ENCODE measurements around the gene YJU2. TPM values are rescaled to one million over a fixed set of nuclear protein-coding genes. Genes with fewer than 3 reads are reported as not detected.

Gene YJU2
- total RNA-seq (2022; extraction: Qiagen RNA extraction) = 19.9 to 21.8 TPM (median 20.5 TPM) in 5 replicates

DNA sequence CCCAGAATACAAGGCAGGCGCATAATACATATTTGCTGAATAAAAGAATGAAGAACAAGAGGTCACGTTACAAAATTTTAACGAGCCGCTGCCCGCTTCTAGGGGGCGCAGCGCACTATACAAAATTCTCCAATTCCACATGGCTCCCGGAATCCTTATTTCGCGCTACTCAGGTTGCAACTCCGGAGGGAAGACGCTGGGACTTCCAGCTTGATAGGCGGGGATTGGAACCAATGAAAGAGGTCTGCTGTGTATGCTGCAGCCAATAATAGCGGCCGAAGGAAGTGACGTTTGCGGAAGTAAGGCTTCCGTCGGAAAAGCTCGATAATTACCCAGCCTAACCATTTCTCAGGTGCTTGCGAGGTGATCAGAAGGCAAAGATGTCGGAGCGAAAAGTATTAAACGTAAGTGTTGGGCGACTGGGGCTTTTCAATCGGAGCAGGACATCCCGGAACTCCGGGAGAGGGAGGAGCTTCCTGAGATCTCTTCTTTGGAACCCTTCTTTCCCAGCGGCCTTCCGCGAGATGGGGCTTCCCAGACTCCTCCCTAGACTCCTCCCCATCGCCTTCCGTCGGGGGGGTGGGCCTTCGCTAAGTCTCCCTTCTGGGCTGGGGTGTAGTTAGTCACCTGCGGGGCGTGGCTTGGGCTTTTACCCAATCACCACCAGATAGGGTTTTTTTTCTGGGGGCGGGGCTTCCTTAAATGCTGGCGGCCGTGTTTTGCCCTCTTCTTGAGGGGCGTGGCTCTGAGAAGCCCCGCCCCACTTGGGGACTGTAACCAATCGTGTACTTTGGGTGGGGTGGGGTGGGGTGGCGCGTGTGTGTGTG, at the start of gene YJU2:
TSS of gene YJU2 (plus strand) at position 314 of the 827 bp plus-strand sequence. CDS start at position 381, 67 bp downstream.

DNA sequence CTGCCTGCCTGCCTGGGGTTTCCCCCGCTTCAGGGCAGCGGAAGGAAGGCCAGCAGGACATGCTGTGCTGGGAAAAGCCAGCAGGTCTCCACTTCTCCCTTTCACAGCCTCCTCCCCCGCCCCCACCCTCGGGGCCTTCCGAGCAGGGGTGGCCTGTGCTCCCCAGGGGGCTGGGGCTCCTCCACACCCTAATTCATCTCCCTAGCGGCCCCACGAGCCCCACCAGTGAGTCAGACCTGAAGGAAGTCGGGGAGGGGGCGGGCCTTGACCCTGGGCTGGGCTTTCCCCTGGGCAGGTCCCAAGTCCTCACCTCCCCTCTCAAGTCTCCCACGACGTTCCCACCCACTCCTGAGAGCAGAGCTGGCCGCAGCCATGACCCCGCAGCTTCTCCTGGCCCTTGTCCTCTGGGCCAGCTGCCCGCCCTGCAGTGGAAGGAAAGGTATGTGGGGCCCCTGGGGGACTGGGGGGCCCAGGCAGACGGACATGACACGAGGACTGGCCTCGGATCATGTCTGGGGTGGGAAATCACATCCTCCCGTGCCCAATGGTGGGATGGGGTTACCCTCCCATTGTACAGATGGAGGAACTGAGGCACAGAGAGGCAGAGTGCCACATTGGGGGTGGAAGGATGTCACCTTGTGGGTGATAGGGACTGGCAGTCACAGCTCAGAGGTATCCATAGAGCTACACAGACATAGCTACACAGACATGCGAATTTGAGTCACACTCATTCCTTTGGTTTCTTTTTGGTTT, 17.5 kb upstream of the YJU2 start, which contains the start of gene EBI3:
TSS of gene EBI3 (plus strand) at position 345 of the 753 bp plus-strand sequence. CDS start at position 373, 28 bp downstream.

DNA sequence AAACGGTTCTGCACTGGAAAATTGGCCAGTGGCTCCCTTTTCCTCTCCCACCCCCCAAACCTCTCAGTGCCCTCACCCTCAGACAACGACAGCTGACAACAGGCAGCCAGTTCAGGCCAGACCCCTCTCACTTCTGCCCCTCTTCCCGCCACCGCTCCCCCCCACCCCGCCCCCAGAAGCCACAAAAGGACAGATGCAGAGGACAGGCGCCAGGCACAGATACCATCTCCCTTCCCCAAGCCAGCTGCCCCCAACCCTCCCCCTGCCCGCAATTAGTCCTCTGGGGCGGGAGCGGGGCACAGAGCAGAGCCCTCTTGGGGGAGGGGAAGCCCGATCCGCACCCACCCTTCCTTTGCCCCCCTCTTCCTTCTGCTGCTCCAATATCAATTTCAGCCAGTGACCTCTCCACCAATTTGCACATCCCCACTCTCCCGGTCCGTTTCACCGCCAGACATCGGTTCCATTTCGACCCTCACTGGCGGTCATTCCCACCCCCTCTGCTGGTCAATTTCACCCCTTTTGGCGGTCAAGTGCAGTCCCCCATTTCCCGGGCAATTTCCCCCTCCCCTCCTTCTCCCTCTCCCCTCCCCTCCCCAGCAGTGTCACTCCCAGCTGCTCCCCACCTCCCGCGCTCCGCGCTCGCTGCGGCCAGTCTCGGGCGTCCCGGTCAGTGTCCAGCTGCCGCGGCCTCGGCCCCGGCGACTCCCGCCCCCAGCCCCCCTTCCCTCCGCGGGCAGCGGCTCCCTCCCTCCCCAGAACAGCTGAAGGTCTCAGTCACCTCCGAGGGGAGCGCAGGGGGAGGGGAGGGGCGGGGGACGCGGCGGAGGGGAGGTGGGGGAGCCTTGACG, 31.8 kb downstream of the YJU2 start, which contains the start of gene SHD:
TSS of gene SHD (plus strand) at position 848 of the 848 bp plus-strand sequence. CDS start 798 bp downstream, outside the sequence.

DNA sequence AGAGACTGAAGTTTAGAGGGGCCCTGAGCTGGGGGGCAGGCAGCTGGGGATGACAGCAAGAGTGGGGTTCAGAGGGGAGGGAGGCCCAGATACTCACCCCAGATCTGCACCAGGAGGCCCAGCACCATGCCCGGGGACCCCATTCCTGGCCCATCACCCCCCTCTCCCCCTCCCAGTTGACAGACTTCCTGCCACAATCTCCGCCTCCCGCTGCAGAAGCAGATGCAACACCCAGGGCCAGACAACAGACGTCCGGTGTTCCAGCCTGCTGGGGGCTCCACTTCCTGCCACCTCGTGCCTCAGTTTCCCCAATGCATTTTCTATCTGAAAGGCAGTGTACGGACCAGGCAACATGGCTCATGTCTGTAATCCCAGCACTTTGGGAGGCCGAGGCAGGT, 55.4 kb downstream of the YJU2 start, which contains the start of gene TMIGD2:
TSS of gene TMIGD2 (minus strand) at position 147 of the 398 bp plus-strand sequence. CDS start at position 143, 4 bp downstream.

DNA sequence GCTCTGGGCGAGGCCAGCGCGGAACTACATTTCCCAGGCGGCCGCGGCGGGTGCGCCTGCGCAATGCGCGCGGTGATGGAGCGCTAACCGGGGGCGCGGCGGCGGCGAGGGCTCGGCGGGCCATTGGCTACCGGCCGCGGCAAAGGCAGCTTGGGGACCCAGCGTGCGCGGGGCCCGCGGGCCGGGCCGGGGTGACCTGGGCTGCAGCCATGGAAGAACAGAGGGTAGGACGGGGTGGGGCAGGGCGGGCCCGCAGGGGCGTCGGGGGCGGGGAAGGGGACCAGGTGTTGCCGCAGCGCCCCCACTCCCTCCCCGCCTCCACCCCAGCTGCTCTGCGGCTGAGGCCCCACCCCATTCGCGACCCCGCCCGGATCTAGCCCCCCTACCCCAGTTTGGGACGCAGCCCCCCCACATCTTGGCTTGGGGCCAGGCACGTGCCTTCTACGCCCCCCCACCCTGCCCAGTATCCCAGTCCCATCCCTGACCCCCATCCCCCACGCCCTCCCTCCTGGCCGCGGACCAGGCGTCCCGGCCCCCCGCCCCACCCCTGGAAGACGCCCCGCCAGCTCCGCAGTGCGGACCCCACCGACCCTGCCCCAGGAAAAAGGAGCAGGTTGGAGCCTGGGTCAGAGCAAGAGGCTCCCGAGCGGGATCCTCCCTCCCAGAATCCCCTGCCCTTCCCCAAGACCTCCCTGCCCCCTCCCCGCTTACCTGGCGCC, 57.8 kb downstream of the YJU2 start, which contains the start of gene FSD1:
TSS of gene FSD1 (plus strand) at position 61 of the 719 bp plus-strand sequence. CDS start at position 210, 149 bp downstream.

Other genes with a start within 250 kb of the YJU2 start
- 15.9 to 19.3 TPM (median 17.8 TPM) in 5 replicates for gene PIAS4, start 239.3 kb upstream of the YJU2 start, total RNA-seq (2022; extraction: Qiagen RNA extraction)
- gene ZBTB7A, start 180.2 kb upstream of the YJU2 start, total RNA-seq (2022; extraction: Qiagen RNA extraction) = 12.4 to 22.0 TPM (median 18.4 TPM) in 5 replicates
- gene MAP2K2, start 123.0 kb upstream of the YJU2 start, total RNA-seq (2022; extraction: Qiagen RNA extraction) = 109 to 160 TPM (median 150 TPM) in 5 replicates
- 0.05 to 0.20 TPM (median 0.11 TPM) in 5 replicates for gene CREB3L3, start 93.4 kb upstream of the YJU2 start, total RNA-seq (2022; extraction: Qiagen RNA extraction)
- gene SIRT6, start 64.5 kb upstream of the YJU2 start, total RNA-seq (2022; extraction: Qiagen RNA extraction) = 26.9 to 36.6 TPM (median 32.7 TPM) in 5 replicates
- 0.17 to 0.26 TPM (median 0.21 TPM) in 5 replicates for gene ANKRD24, start 64.4 kb upstream of the YJU2 start, total RNA-seq (2022; extraction: Qiagen RNA extraction)
- gene EBI3, start 17.6 kb upstream of the YJU2 start, total RNA-seq (2022; extraction: Qiagen RNA extraction) = 2.8 to 5.2 TPM (median 3.2 TPM) in 5 replicates
- 0.13 to 0.19 TPM in 2 of 5 replicates, not detected in the others for gene SHD, start 32.2 kb downstream of the YJU2 start, total RNA-seq (2022; extraction: Qiagen RNA extraction)
- gene TMIGD2, start 55.3 kb downstream of the YJU2 start, total RNA-seq (2022; extraction: Qiagen RNA extraction) = not detected in 5 replicates
- 7.2 to 9.2 TPM (median 8.3 TPM) in 5 replicates for gene FSD1, start 57.5 kb downstream of the YJU2 start, total RNA-seq (2022; extraction: Qiagen RNA extraction)
- 0.17 TPM in 1 of 5 replicates, not detected in the others for gene STAP2, start 91.7 kb downstream of the YJU2 start, total RNA-seq (2022; extraction: Qiagen RNA extraction)
- gene MPND, start 96.5 kb downstream of the YJU2 start, total RNA-seq (2022; extraction: Qiagen RNA extraction) = 5.6 to 12.3 TPM (median 11.6 TPM) in 5 replicates
- 44.8 to 63.5 TPM (median 59.7 TPM) in 5 replicates for gene SH3GL1, start 153.5 kb downstream of the YJU2 start, total RNA-seq (2022; extraction: Qiagen RNA extraction)
- gene CHAF1A, start 155.6 kb downstream of the YJU2 start, total RNA-seq (2022; extraction: Qiagen RNA extraction) = 20.7 to 25.0 TPM (median 24.0 TPM) in 5 replicates
- 34.8 to 65.2 TPM (median 58.0 TPM) in 5 replicates for gene UBXN6, start 210.7 kb downstream of the YJU2 start, total RNA-seq (2022; extraction: Qiagen RNA extraction)
- 22.8 to 30.9 TPM (median 28.5 TPM) in 5 replicates for gene HDGFL2, start 225.2 kb downstream of the YJU2 start, total RNA-seq (2022; extraction: Qiagen RNA extraction)

All from A549 treated with CORT108297 at 1 μM for 4 hours (cell line).